HEK293 (cell line): ENCODE measurements around the gene MAP3K6.

Experiments used
- AEBP2 ChIP-seq: fragments of 450-650 bp; formaldehyde crosslinking; IDR thresholded peaks from 2 replicates; pipeline ENCODE4 v1.5.1; 2016; ENCODE audit warnings: missing biosample characterization, missing genetic modification characterization, borderline replicate concordance
- BCL11A ChIP-seq: fragments of 450-650 bp; formaldehyde crosslinking; IDR thresholded peaks from 2 replicates; pipeline ENCODE4 v1.5.1; 2016; ENCODE audit warnings: low read depth, missing biosample characterization, missing genetic modification characterization
- ELK4 ChIP-seq: IDR thresholded peaks from 2 replicates; pipeline ENCODE4 v1.6.1; 2011; ENCODE audit warnings: mild to moderate bottlenecking, low read depth, low read length, borderline replicate concordance
- GLI2 ChIP-seq: fragments of 450-650 bp; formaldehyde crosslinking; IDR thresholded peaks from 2 replicates; pipeline ENCODE4; 2017; ENCODE audit warnings: missing biosample characterization, missing genetic modification characterization, low read depth, borderline replicate concordance
- GLIS1 ChIP-seq: fragments of 450-650 bp; formaldehyde crosslinking; IDR thresholded peaks from 2 replicates; pipeline ENCODE4 v1.5.1; 2016; ENCODE audit warnings: missing biosample characterization, missing genetic modification characterization
- GLIS2 ChIP-seq: fragments of 450-650 bp; formaldehyde crosslinking; IDR thresholded peaks from 2 replicates; pipeline ENCODE4 v1.5.1; 2016; ENCODE audit warnings: missing biosample characterization, missing genetic modification characterization
- HIC1 ChIP-seq: fragments of 450-650 bp; formaldehyde crosslinking; IDR thresholded peaks from 2 replicates; pipeline ENCODE4 v1.5.1; 2016; ENCODE audit warnings: missing biosample characterization, missing genetic modification characterization
- INSM2 ChIP-seq: fragments of 450-650 bp; formaldehyde crosslinking; IDR thresholded peaks from 2 replicates; pipeline ENCODE4 v1.5.1; 2016; ENCODE audit warnings: missing biosample characterization, missing genetic modification characterization
- KLF9 ChIP-seq: fragments of 450-650 bp; formaldehyde crosslinking; IDR thresholded peaks from 2 replicates; pipeline ENCODE4 v1.5.1; 2016; ENCODE audit warnings: missing biosample characterization, missing genetic modification characterization, low read depth
- MZF1 ChIP-seq: fragments of 450-650 bp; formaldehyde crosslinking; IDR thresholded peaks from 2 replicates; pipeline ENCODE4 v1.5.1; 2017; ENCODE audit warnings: missing biosample characterization, missing genetic modification characterization, borderline replicate concordance
- SALL2 ChIP-seq: fragments of 450-650 bp; formaldehyde crosslinking; IDR thresholded peaks from 2 replicates; pipeline ENCODE4 v1.5.0; 2017; ENCODE audit warnings: missing biosample characterization, mild to moderate bottlenecking, missing genetic modification characterization, borderline replicate concordance
- SCRT1 ChIP-seq: fragments of 450-650 bp; formaldehyde crosslinking; IDR thresholded peaks from 2 replicates; pipeline ENCODE4 v1.5.1; 2016; ENCODE audit warnings: missing biosample characterization, missing genetic modification characterization, borderline replicate concordance
- SP2 ChIP-seq: fragments of 450-650 bp; formaldehyde crosslinking; IDR thresholded peaks from 2 replicates; pipeline ENCODE4 v1.5.1; 2016; ENCODE audit warnings: missing biosample characterization, missing genetic modification characterization
- TCF7L2 ChIP-seq: IDR thresholded peaks from 2 replicates; pipeline ENCODE4 v1.6.1; 2011; ENCODE audit warnings: low read depth, mild to moderate bottlenecking, inconsistent platforms, low read length, moderate library complexity, borderline replicate concordance
- ZNF112 ChIP-seq: fragments of 450-650 bp; formaldehyde crosslinking; IDR thresholded peaks from 2 replicates; pipeline ENCODE4 v1.5.0; 2017; ENCODE audit warnings: missing biosample characterization, missing genetic modification characterization
- ZNF114 ChIP-seq: fragments of 450-650 bp; formaldehyde crosslinking; IDR thresholded peaks from 2 replicates; pipeline ENCODE4 v1.5.0; 2017; ENCODE audit warnings: missing biosample characterization, missing genetic modification characterization
- ZNF121 ChIP-seq: fragments of 450-650 bp; formaldehyde crosslinking; IDR thresholded peaks from 2 replicates; pipeline ENCODE4 v1.5.1; 2016; ENCODE audit warnings: missing biosample characterization, missing genetic modification characterization
- ZNF133 ChIP-seq: fragments of 450-650 bp; formaldehyde crosslinking; IDR thresholded peaks from 2 replicates; pipeline ENCODE4 v1.5.1; 2016; ENCODE audit warnings: missing biosample characterization, missing genetic modification characterization
- ZNF174 ChIP-seq: fragments of 450-650 bp; formaldehyde crosslinking; IDR thresholded peaks from 2 replicates; pipeline ENCODE4 v1.5.0; 2017; ENCODE audit warnings: missing biosample characterization, mild to moderate bottlenecking, missing genetic modification characterization
- ZNF214 ChIP-seq: fragments of 450-650 bp; formaldehyde crosslinking; IDR thresholded peaks from 2 replicates; pipeline ENCODE4 v1.5.1; 2017; ENCODE audit warnings: missing biosample characterization, mild to moderate bottlenecking, missing genetic modification characterization, borderline replicate concordance
- ZNF248 ChIP-seq: fragments of 450-650 bp; formaldehyde crosslinking; IDR thresholded peaks from 2 replicates; pipeline ENCODE4 v1.5.1; 2017; ENCODE audit warnings: missing biosample characterization, missing genetic modification characterization
- ZNF341 ChIP-seq: fragments of 450-650 bp; formaldehyde crosslinking; IDR thresholded peaks from 2 replicates; pipeline ENCODE4; 2016; ENCODE audit warnings: low read depth, missing biosample characterization, missing genetic modification characterization
- ZNF404 ChIP-seq: fragments of 450-650 bp; formaldehyde crosslinking; IDR thresholded peaks from 2 replicates; pipeline ENCODE4 v1.5.1; 2017; ENCODE audit warnings: missing biosample characterization, missing genetic modification characterization
- ZNF513 ChIP-seq: fragments of 450-650 bp; IDR thresholded peaks from 2 replicates; pipeline ENCODE4 v1.5.1; 2018; ENCODE audit warnings: missing biosample characterization, missing genetic modification characterization
- ZNF521 ChIP-seq: fragments of 450-650 bp; formaldehyde crosslinking; IDR thresholded peaks from 2 replicates; pipeline ENCODE4 v1.5.1; 2017; ENCODE audit warnings: missing biosample characterization, mild to moderate bottlenecking, missing genetic modification characterization
- ZNF629 ChIP-seq: fragments of 450-650 bp; formaldehyde crosslinking; IDR thresholded peaks from 2 replicates; pipeline ENCODE4 v1.5.1; 2017; ENCODE audit warnings: missing biosample characterization, missing genetic modification characterization
- ZNF639 ChIP-seq: fragments of 450-650 bp; formaldehyde crosslinking; IDR thresholded peaks from 2 replicates; pipeline ENCODE4 v1.5.1; 2016; ENCODE audit warnings: missing biosample characterization, missing genetic modification characterization
- ZNF785 ChIP-seq: fragments of 450-650 bp; formaldehyde crosslinking; IDR thresholded peaks from 2 replicates; pipeline ENCODE4 v1.5.1; 2016; ENCODE audit warnings: missing biosample characterization, missing genetic modification characterization
- ZNF830 ChIP-seq: fragments of 450-650 bp; IDR thresholded peaks from 2 replicates; pipeline ENCODE4 v1.5.0; 2018; ENCODE audit warnings: missing biosample characterization, missing genetic modification characterization, low read depth, mild to moderate bottlenecking, moderate library complexity
- ZNF843 ChIP-seq: fragments of 450-650 bp; formaldehyde crosslinking; IDR thresholded peaks from 2 replicates; pipeline ENCODE4 v1.5.1; 2016; ENCODE audit warnings: missing biosample characterization, missing genetic modification characterization
- ZXDB ChIP-seq: fragments of 450-650 bp; formaldehyde crosslinking; IDR thresholded peaks from 2 replicates; pipeline ENCODE4 v1.5.1; 2016; ENCODE audit warnings: missing biosample characterization, missing genetic modification characterization

The MAP3K6 gene

GRCh38 chr1:27341525-27342252, 25.1 kb downstream of the MAP3K6 start, which contains the start of gene SYTL1 (continued):
- TF ChIP-seq ZNF513 (tag by site-specific recombination), result no peak
- peak; percentile 51; the same call in 1 of the 2 replicates for TF ChIP-seq HIC1 (tag by site-specific recombination)
- TF ChIP-seq ZNF121 (tag by site-specific recombination), result 0 out of 2 replicates have a peak, but pooled peaks have one; percentile 7
- TF ChIP-seq SCRT1 (tag by site-specific recombination), result peak; percentile 94
- TF ChIP-seq ZNF214 (tag by site-specific recombination), result no peak
- TF ChIP-seq ELK4, result no peak
- peak; percentile 95 for TF ChIP-seq GLIS1 (tag by site-specific recombination)
- peak; percentile 15; the same call in 1 of the 2 replicates for TF ChIP-seq BCL11A (tag by site-specific recombination)
- TF ChIP-seq GLIS2 (tag by site-specific recombination), result peak; percentile 94
- TF ChIP-seq ZNF112 (tag by site-specific recombination), result no peak
- TF ChIP-seq ZNF785 (tag by site-specific recombination), result no peak
- TF ChIP-seq ZNF843 (tag by site-specific recombination), result no peak
- TF ChIP-seq INSM2 (tag by site-specific recombination), result no peak
- TF ChIP-seq ZNF404 (tag by site-specific recombination), result no peak
- peak; percentile 57; the same call in 1 of the 2 replicates for TF ChIP-seq KLF9 (tag by site-specific recombination)
- peak; percentile 57; the same call in 1 of the 2 replicates for TF ChIP-seq ZNF639 (tag by site-specific recombination)
- TF ChIP-seq ZNF133, result no peak
- TF ChIP-seq ZXDB (tag by site-specific recombination), result peak; percentile 63
- TF ChIP-seq ZNF174 (tag by site-specific recombination), result no peak
- TF ChIP-seq AEBP2 (tag by site-specific recombination), result no peak
- TF ChIP-seq ZNF248, result no peak
- TF ChIP-seq SALL2 (tag by site-specific recombination), result no peak
- no peak for TF ChIP-seq GLI2 (tag by site-specific recombination)
- TF ChIP-seq ZNF629 (tag by site-specific recombination), result peak; percentile 56
- TF ChIP-seq ZNF114, result no peak
- no peak for TF ChIP-seq ZNF830
- TF ChIP-seq MZF1 (tag by site-specific recombination), result no peak
- no peak for TF ChIP-seq TCF7L2
- peak; percentile 63 for TF ChIP-seq SP2 (tag by site-specific recombination)
- TF ChIP-seq ZNF341 (tag by site-specific recombination), result peak; percentile 98
- TF ChIP-seq ZNF521 (tag by site-specific recombination), result no peak
